Upper lobe of left lung (tissue), 4 donors: ENCODE results near the gene CCNJL.

Source experiments
- POLR2A ChIP-seq, 4 donors: fragments of 450-650 bp; IDR thresholded peaks; one replicate each; pipeline ENCODE4 v1.5.1; 2016 to 2017; ENCODE audit warnings: antibody characterized with exemption in 4 of 4, mild to moderate bottlenecking in 2 of 4
- POLR2AphosphoS5 ChIP-seq, 2 donors: sonication (generic); formaldehyde crosslinking; IDR thresholded peaks; one replicate each; pipeline ENCODE4 v1.5.1; 2017; ENCODE audit warnings: antibody characterized with exemption in 2 of 2
- TF ChIP-seq, protein P1 (sequence below), 6 experiments: fragments of 450-650 bp in 4 of 6; fragments of 200-600 bp in 2 of 6; sonication (generic) in 2 of 6; IDR thresholded peaks; one replicate each; pipeline ENCODE4 v1.5.1; 2016 to 2019; ENCODE audit warnings: antibody characterized with exemption in 6 of 6

GRCh38 chr5:160311491-160312133 lies 752 bp downstream of the CCNJL start:
- TF ChIP-seq, protein P1, sequence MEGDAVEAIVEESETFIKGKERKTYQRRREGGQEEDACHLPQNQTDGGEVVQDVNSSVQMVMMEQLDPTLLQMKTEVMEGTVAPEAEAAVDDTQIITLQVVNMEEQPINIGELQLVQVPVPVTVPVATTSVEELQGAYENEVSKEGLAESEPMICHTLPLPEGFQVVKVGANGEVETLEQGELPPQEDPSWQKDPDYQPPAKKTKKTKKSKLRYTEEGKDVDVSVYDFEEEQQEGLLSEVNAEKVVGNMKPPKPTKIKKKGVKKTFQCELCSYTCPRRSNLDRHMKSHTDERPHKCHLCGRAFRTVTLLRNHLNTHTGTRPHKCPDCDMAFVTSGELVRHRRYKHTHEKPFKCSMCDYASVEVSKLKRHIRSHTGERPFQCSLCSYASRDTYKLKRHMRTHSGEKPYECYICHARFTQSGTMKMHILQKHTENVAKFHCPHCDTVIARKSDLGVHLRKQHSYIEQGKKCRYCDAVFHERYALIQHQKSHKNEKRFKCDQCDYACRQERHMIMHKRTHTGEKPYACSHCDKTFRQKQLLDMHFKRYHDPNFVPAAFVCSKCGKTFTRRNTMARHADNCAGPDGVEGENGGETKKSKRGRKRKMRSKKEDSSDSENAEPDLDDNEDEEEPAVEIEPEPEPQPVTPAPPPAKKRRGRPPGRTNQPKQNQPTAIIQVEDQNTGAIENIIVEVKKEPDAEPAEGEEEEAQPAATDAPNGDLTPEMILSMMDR (IDR thresholded peaks at IDR 0.05) = no peak
- TF ChIP-seq POLR2AphosphoS5 (IDR thresholded peaks at IDR 0.05) (no peak), POLR2A (IDR thresholded peaks at IDR 0.05) (no peak)
